Measurements from ENCODE around the gene PPP1R16B.

DNA sequence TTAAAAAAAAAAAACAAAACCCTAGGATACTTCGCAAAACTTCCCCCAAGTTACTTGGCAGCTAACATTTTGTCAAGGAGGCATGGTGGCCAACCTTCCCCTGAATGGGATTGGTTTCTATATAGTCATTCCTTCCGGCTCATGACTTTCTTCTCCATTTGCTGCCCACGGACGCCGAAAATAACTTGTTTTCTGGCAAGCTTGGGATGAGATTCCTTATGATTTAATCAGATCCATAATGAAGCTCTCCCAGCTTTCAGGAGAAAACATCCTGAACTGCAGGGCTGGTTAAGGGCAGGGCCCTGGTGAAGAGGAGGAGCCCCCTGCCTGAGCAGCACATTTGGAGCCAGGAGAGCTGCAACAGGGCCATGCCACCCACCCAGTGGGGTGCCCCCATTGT is 49.9 kb downstream of the PPP1R16B start:
- TF ChIP-seq, protein P1, sequence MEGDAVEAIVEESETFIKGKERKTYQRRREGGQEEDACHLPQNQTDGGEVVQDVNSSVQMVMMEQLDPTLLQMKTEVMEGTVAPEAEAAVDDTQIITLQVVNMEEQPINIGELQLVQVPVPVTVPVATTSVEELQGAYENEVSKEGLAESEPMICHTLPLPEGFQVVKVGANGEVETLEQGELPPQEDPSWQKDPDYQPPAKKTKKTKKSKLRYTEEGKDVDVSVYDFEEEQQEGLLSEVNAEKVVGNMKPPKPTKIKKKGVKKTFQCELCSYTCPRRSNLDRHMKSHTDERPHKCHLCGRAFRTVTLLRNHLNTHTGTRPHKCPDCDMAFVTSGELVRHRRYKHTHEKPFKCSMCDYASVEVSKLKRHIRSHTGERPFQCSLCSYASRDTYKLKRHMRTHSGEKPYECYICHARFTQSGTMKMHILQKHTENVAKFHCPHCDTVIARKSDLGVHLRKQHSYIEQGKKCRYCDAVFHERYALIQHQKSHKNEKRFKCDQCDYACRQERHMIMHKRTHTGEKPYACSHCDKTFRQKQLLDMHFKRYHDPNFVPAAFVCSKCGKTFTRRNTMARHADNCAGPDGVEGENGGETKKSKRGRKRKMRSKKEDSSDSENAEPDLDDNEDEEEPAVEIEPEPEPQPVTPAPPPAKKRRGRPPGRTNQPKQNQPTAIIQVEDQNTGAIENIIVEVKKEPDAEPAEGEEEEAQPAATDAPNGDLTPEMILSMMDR (IDR thresholded peaks at IDR 0.05; ENCODE audit: low read length): no peak
- no peak for TF ChIP-seq EZH2 (IDR thresholded peaks at IDR 0.05; ENCODE audit: borderline replicate concordance, low read length)

Measured in OCI-LY1 (cell line).